ENCODE measurements around the gene LENEP. TPM values are rescaled to one million over a fixed set of nuclear protein-coding genes. Genes with fewer than 3 reads are reported as not detected.

Gene LENEP
- total RNA-seq, 1 donor, result not detected

DNA sequence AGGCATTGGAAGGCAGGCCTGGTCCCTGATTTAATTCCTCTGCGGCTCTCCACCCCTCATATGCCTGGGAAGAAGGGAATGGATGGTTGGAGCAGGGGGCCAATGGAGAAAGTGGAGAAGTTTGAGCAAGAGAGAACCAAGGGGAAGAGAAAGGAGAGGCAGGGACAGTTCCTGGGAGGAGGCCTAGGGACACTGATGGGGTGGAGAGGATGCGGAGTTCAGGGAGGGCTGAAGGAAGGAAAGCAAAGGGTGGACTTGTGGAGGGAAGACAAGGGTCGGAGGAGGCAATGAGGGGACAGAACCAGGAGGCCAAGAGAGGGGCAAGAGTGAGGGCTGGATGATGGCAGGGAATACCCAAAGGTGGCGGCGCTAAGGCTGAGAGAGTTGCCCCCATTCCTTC, 16.4 kb downstream of the LENEP start:
- Histone ChIP-seq H2AFZ (ENCODE audit: low read length) (no peak overlapping the region), H3K27me3 (ENCODE audit: insufficient read depth, low read length) (no peaks in the 10 kb centered on the region), H3K27ac (ENCODE audit: low read depth, low read length) (no peak overlapping the region), H3K4me3 (ENCODE audit: insufficient read depth, low read length) (no peak overlapping the region), H3K9me3 (ENCODE audit: low read depth, low read length) (no peaks in the 10 kb centered on the region), H3K36me3 (ENCODE audit: insufficient read depth, low read length) (peaks cover 7% of the 10 kb centered on the region), H3K4me2 (ENCODE audit: insufficient read depth, low read length) (no peak overlapping the region), H4K20me1 (ENCODE audit: insufficient read depth, low read length) (peaks cover 43% of the 10 kb centered on the region), H3K79me2 (ENCODE audit: insufficient read depth, low read length) (peaks cover 78% of the 10 kb centered on the region), H3K4me1 (ENCODE audit: insufficient read depth, low read length) (peaks cover 17% of the 10 kb centered on the region)
- no peak for DNase-seq (ENCODE audit: insufficient read length, low spot score, missing footprints)
- TF ChIP-seq, protein P1, sequence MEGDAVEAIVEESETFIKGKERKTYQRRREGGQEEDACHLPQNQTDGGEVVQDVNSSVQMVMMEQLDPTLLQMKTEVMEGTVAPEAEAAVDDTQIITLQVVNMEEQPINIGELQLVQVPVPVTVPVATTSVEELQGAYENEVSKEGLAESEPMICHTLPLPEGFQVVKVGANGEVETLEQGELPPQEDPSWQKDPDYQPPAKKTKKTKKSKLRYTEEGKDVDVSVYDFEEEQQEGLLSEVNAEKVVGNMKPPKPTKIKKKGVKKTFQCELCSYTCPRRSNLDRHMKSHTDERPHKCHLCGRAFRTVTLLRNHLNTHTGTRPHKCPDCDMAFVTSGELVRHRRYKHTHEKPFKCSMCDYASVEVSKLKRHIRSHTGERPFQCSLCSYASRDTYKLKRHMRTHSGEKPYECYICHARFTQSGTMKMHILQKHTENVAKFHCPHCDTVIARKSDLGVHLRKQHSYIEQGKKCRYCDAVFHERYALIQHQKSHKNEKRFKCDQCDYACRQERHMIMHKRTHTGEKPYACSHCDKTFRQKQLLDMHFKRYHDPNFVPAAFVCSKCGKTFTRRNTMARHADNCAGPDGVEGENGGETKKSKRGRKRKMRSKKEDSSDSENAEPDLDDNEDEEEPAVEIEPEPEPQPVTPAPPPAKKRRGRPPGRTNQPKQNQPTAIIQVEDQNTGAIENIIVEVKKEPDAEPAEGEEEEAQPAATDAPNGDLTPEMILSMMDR (IDR thresholded peaks at IDR 0.05; ENCODE audit: extremely low read depth, low read depth, low read length), result no peak

DNA sequence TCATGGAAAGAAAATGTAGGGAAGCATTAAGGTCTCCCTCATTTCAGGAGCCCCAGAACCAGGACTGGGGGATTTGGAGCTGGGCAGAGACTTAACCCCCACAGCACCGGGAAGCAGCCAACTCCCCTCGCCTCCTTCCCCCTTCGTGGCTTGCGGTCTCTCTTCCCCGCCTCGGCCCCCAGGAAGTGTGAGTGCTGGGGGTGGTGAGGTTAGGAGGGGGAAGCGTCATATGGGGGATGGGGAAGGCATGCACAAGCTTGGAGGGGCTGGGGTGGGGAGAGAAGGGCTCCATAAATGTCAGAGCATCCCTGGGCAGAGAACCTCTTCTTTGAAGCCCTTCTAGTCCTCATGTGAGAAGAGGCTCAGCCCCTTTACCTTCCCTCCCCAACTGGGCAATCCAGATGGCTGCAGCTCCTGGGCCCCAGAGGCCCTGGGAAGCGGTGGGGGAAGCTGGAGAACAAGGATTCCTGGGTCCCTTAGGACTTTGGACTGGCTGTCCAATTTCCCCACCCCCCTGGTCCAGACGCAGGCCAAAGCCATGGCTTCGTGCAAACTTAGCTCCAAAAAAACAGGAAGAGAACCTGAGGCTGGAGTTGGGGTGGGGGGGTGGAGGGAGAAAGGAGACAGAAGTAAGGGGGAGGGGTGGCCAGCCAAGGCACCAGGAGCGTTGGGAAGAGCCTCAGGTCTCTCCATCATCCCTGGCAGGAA, 17.0 kb downstream of the LENEP start:
- Histone ChIP-seq H3K79me2 (ENCODE audit: insufficient read depth, low read length) (peaks cover 71% of the 10 kb centered on the region), H3K4me3 (ENCODE audit: insufficient read depth, low read length) (no peak overlapping the region), H3K27ac (ENCODE audit: low read depth, low read length) (no peak overlapping the region), H3K4me2 (ENCODE audit: insufficient read depth, low read length) (no peak overlapping the region), H3K27me3 (ENCODE audit: insufficient read depth, low read length) (no peaks in the 10 kb centered on the region), H3K36me3 (ENCODE audit: insufficient read depth, low read length) (peaks cover 8% of the 10 kb centered on the region), H3K4me1 (ENCODE audit: insufficient read depth, low read length) (peaks cover 11% of the 10 kb centered on the region), H4K20me1 (ENCODE audit: insufficient read depth, low read length) (peaks cover 41% of the 10 kb centered on the region), H2AFZ (ENCODE audit: low read length) (no peak overlapping the region), H3K9me3 (ENCODE audit: low read depth, low read length) (no peaks in the 10 kb centered on the region)
- TF ChIP-seq, protein P1 (IDR thresholded peaks at IDR 0.05; ENCODE audit: extremely low read depth, low read depth, low read length), result no peak
- DNase-seq (ENCODE audit: insufficient read length, low spot score, missing footprints), result peak; percentile 36

DNA sequence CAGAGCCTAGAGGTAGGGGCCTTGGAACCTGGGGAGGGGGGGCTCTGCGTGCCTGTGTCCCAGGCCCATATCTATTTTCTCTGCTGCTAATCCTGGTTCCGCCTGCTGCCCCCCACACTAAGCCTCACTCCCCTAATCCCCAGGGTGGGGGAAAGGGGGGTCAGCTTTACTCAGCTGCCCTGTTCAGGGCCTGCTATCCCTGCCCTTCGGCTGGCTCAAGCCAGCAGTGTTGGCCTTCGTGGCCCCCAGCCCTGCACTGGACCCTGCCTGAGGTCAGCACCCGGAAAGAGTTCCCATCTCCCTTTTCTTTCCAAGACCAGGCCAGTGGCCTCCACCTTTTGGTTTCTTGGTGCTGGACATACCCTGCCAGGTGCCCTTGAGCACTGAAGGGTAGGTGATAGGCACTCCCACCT, 17.6 kb downstream of the LENEP start:
- Histone ChIP-seq H4K20me1 (ENCODE audit: insufficient read depth, low read length) (peaks cover 38% of the 10 kb centered on the region), H3K27me3 (ENCODE audit: insufficient read depth, low read length) (no peaks in the 10 kb centered on the region), H3K4me1 (ENCODE audit: insufficient read depth, low read length) (peaks cover 5% of the 10 kb centered on the region), H3K36me3 (ENCODE audit: insufficient read depth, low read length) (peaks cover 9% of the 10 kb centered on the region), H3K9me3 (ENCODE audit: low read depth, low read length) (no peaks in the 10 kb centered on the region), H3K4me3 (ENCODE audit: insufficient read depth, low read length) (no peak overlapping the region), H2AFZ (ENCODE audit: low read length) (no peak overlapping the region), H3K4me2 (ENCODE audit: insufficient read depth, low read length) (no peak overlapping the region), H3K79me2 (ENCODE audit: insufficient read depth, low read length) (peaks cover 65% of the 10 kb centered on the region), H3K27ac (ENCODE audit: low read depth, low read length) (no peak overlapping the region)
- TF ChIP-seq, protein P1 (IDR thresholded peaks at IDR 0.05; ENCODE audit: extremely low read depth, low read depth, low read length), result no peak
- peak; percentile 50 for DNase-seq (ENCODE audit: insufficient read length, low spot score, missing footprints)

DNA sequence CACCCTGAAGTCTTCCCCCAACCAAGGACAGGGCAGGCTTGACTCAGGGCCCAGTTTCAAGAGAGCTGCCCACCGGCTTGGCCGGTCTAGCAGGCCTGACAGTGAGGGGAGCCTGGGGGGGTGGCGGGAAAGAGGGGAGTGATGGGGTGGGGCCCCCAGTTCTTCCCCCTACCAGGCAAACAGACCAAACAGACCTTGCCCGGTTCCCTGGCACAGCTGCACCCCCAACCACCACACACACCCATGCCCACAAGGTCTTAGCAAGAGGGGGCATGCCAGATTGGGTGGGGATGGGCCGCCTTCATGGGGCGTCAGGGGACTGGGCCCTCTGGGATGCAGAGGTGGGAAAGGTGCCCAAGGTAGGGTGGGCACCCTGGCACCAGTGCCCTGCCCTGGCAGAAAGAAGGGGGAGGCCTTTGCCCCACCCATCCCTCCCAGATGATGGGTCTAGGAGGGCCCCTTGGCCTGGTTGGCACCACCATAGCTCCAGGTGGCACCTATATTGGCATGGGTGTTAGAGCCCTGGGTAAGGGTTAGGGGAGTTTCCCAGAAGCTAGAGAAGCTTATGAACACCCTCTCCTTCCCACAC, 18.1 kb downstream of the LENEP start:
- Histone ChIP-seq H4K20me1 (ENCODE audit: insufficient read depth, low read length) (peaks cover 33% of the 10 kb centered on the region), H3K4me2 (ENCODE audit: insufficient read depth, low read length) (no peak overlapping the region), H3K27ac (ENCODE audit: low read depth, low read length) (no peak overlapping the region), H3K79me2 (ENCODE audit: insufficient read depth, low read length) (peaks cover 60% of the 10 kb centered on the region), H3K36me3 (ENCODE audit: insufficient read depth, low read length) (peaks cover 13% of the 10 kb centered on the region), H3K27me3 (ENCODE audit: insufficient read depth, low read length) (no peaks in the 10 kb centered on the region), H3K9me3 (ENCODE audit: low read depth, low read length) (no peaks in the 10 kb centered on the region), H2AFZ (ENCODE audit: low read length) (no peak overlapping the region), H3K4me3 (ENCODE audit: insufficient read depth, low read length) (no peak overlapping the region), H3K4me1 (ENCODE audit: insufficient read depth, low read length) (no peaks in the 10 kb centered on the region)
- TF ChIP-seq, protein P1 (IDR thresholded peaks at IDR 0.05; ENCODE audit: extremely low read depth, low read depth, low read length), result no peak
- DNase-seq (ENCODE audit: insufficient read length, low spot score, missing footprints), result peak; percentile 50

All from osteoblast (primary cell).